HepG2 (cell line): ENCODE results near the gene GHRL.

ENCODE experiments used
- ARHGAP35 ChIP-seq: sonication (generic); formaldehyde crosslinking; IDR thresholded peaks from 2 replicates; pipeline ENCODE4 v1.9.0; 2022; ENCODE audit warnings: mild to moderate bottlenecking, inconsistent platforms, moderate library complexity, missing genetic modification reagents, borderline replicate concordance
- ELF3 ChIP-seq: IDR thresholded peaks from 2 replicates; pipeline ENCODE4 v1.6.1; 2016; ENCODE audit warnings: missing genetic modification reagents, missing compliant biosample characterization
- NCOR1 ChIP-seq: fragments of 200-600 bp; sonication (generic); IDR thresholded peaks from 2 replicates; pipeline ENCODE4 v1.7.0; 2017; ENCODE audit warnings: antibody characterized with exemption, low read length, borderline replicate concordance
- SUZ12 ChIP-seq: fragments of 150-350 bp; IDR thresholded peaks from 2 replicates; pipeline ENCODE4 v1.6.1; 2014; ENCODE audit warnings: low read depth, low read length
- ZNF607 ChIP-seq: sonication (generic); formaldehyde crosslinking; IDR thresholded peaks from 2 replicates; pipeline ENCODE4 v1.5.1; 2020; ENCODE audit warnings: missing genetic modification reagents, mild to moderate bottlenecking, borderline replicate concordance
- TF ChIP-seq, protein P1 (sequence below): IDR thresholded peaks from 2 replicates; pipeline ENCODE4 v1.6.1; 2012; ENCODE audit warnings: low read length, improper control_type of control experiment
- TF ChIP-seq, protein P2 (sequence below): sonication (generic); formaldehyde crosslinking; IDR thresholded peaks from 2 replicates; pipeline ENCODE4 v1.5.0; 2020; ENCODE audit warnings: mild to moderate bottlenecking, low read depth, missing genetic modification reagents, borderline replicate concordance

DNA sequence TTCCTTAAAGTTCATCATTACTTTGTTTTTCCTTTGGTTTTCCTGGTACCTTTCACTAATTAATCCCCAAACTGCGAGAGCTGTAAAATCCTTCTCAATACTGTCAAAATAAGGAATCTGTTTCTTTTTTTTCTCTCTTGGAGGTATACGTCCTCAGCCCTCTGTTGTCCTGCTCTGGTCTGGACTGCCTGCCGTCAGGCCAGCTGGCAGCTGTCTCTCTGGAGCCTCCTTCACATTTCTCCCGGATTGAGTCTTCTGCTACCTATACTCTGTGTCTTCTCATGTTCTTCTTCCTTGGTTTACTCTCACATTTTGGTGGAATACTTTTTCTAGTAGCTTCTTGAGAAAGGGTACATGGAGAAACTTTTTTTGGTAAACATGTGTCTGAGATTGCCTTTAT is 30.7 kb downstream of the GHRL start:
- TF ChIP-seq SUZ12 (no peak), ARHGAP35 (CRISPR knock-in tag) (no peak), ELF3 (no peak), NCOR1 (no peak), ZNF607 (no peak)
- TF ChIP-seq, protein P1, sequence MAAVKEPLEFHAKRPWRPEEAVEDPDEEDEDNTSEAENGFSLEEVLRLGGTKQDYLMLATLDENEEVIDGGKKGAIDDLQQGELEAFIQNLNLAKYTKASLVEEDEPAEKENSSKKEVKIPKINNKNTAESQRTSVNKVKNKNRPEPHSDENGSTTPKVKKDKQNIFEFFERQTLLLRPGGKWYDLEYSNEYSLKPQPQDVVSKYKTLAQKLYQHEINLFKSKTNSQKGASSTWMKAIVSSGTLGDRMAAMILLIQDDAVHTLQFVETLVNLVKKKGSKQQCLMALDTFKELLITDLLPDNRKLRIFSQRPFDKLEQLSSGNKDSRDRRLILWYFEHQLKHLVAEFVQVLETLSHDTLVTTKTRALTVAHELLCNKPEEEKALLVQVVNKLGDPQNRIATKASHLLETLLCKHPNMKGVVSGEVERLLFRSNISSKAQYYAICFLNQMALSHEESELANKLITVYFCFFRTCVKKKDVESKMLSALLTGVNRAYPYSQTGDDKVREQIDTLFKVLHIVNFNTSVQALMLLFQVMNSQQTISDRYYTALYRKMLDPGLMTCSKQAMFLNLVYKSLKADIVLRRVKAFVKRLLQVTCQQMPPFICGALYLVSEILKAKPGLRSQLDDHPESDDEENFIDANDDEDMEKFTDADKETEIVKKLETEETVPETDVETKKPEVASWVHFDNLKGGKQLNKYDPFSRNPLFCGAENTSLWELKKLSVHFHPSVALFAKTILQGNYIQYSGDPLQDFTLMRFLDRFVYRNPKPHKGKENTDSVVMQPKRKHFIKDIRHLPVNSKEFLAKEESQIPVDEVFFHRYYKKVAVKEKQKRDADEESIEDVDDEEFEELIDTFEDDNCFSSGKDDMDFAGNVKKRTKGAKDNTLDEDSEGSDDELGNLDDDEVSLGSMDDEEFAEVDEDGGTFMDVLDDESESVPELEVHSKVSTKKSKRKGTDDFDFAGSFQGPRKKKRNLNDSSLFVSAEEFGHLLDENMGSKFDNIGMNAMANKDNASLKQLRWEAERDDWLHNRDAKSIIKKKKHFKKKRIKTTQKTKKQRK: no peak
- TF ChIP-seq, protein P2, sequence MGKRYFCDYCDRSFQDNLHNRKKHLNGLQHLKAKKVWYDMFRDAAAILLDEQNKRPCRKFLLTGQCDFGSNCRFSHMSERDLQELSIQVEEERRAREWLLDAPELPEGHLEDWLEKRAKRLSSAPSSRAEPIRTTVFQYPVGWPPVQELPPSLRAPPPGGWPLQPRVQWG (CRISPR knock-in tag): no peak
